ENCODE results near the gene LMOD3. TPM values are rescaled to one million over a fixed set of nuclear protein-coding genes. Genes with fewer than 3 reads are reported as not detected.

LMOD3 gene
- total RNA-seq = 100 to 1,000 TPM in 3 of 4 donors, 10 to 100 TPM in 1; 31.0 to 194 (median 113) TPM

DNA sequence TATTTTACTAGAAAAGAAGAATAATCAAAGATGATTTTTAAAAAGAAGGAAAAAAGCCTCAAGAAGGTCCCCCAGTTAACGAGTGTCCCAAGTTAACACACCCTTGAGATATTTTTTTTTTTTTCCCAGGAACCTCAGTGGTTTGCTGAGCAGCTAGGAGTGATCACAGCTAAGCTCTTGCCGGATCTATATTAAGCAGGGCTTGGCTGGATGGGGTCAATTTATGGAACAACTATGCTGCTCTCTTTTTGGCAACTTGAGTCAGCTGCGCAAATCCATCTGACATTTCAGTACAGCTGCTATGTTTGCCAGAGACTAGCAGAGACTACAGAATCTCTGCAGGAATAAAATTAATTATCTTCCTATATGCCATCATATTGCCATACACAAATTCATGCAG lies at the start of gene LMOD3:
TSS of gene LMOD3 (minus strand) at position 193 of the 400 bp plus-strand sequence. CDS start 209 bp downstream, outside the sequence.
- Histone ChIP-seq H3K27me3 (no peaks in the 10 kb centered on the region), H3K27ac (peak within 1 kb of the TSS; percentile 95 to 97 (median 96)), H3K36me3 (no peaks in the 10 kb centered on the region), H3K4me1 (peaks cover 26 to 48% of the 10 kb centered on the region in 2 donors), H3K9me3 (no peaks in the 10 kb centered on the region), H3K4me3 (peak within 1 kb of the TSS; percentile 25 to 54 (median 48))
- in situ Hi-C loops (cut with MboI; ENCODE audit: low sequenced_read_pairs in 4 of 4) = no loop called here
- ATAC-seq = peak; percentile 68 to 72
- intact Hi-C loops (cut with DNase I; ENCODE audit: low total_unique reads) = loop anchor here (2.0 to 10.0 kb wide), 4 partner anchors 20 to 1942 kb away; no protein-coding TSS in a partner anchor
- DNase-seq = peak; percentile 74 to 81
- TF ChIP-seq, protein P1, sequence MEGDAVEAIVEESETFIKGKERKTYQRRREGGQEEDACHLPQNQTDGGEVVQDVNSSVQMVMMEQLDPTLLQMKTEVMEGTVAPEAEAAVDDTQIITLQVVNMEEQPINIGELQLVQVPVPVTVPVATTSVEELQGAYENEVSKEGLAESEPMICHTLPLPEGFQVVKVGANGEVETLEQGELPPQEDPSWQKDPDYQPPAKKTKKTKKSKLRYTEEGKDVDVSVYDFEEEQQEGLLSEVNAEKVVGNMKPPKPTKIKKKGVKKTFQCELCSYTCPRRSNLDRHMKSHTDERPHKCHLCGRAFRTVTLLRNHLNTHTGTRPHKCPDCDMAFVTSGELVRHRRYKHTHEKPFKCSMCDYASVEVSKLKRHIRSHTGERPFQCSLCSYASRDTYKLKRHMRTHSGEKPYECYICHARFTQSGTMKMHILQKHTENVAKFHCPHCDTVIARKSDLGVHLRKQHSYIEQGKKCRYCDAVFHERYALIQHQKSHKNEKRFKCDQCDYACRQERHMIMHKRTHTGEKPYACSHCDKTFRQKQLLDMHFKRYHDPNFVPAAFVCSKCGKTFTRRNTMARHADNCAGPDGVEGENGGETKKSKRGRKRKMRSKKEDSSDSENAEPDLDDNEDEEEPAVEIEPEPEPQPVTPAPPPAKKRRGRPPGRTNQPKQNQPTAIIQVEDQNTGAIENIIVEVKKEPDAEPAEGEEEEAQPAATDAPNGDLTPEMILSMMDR (IDR thresholded peaks at IDR 0.05 in 4 of 5, conservative IDR thresholded peaks at IDR 0.05 in 1 of 5) = no peak
- TF ChIP-seq POLR2A (IDR thresholded peaks at IDR 0.05) = peak; percentile 80 to 84

DNA sequence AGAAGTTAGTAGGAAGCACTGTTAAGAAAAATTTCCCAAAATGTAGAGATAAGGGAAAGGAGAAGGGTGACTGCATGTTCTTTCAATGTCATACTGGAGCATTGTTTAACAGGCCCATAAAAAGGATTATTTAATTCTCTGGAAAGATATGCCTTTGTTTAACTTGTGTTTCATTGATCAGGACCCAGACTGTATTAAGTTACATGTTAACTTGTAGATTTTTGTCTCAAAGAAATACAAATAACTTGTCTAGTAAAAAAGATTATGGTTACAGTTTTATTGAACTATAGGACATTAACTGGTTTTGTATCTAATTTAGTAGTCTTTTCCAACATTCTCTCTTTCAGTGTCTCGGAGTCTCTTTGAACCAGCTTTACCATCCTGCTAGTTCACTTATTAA lies 49.7 kb upstream of the LMOD3 start:
- TF ChIP-seq POLR2A (IDR thresholded peaks at IDR 0.05) = no peak
- TF ChIP-seq, protein P1 (IDR thresholded peaks at IDR 0.05 in 4 of 5, conservative IDR thresholded peaks at IDR 0.05 in 1 of 5) = no peak
- in situ Hi-C loops (cut with MboI; ENCODE audit: low sequenced_read_pairs in 4 of 4) (no loop called here), intact Hi-C loops (cut with DNase I; ENCODE audit: low total_unique reads) (no loop called here)
- DNase-seq = no peak
- ATAC-seq = no peak
- H3K27ac ChIP-seq = no peak overlapping the region
- H3K4me1 ChIP-seq = no peaks in the 10 kb centered on the region
- H3K36me3 ChIP-seq = no peaks in the 10 kb centered on the region
- H3K27me3 ChIP-seq = no peaks in the 10 kb centered on the region
- no peaks in the 10 kb centered on the region for H3K9me3 ChIP-seq
- H3K4me3 ChIP-seq = no peak overlapping the region

DNA sequence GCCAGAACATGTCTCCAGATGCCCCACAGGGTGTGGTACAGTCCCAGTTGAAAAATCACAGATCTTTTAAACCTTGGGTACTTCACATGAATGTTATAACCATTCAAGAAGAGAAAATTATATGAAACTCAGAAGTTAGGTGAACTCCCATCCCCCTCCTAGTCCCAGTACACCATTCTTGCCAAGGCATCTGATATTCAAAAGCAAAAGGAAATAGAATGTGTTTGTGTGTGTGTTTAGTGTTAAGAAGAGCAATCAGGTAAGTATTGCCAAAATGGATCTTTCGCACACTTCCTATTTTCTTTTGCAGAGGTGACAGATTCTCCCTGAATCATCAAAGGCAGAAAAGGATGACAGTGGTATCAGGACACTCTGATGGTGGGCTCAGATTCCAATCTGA lies 44.1 kb upstream of the LMOD3 start:
- in situ Hi-C loops (cut with MboI; ENCODE audit: low sequenced_read_pairs in 4 of 4) (loop anchor here in 3 of 4 donors (10.0 kb wide), 3 partner anchors 238 to 268 kb away; no protein-coding TSS in a partner anchor), intact Hi-C loops (cut with DNase I; ENCODE audit: low total_unique reads) (no loop called here)
- Histone ChIP-seq H3K4me1 (no peaks in the 10 kb centered on the region), H3K27ac (no peak overlapping the region), H3K9me3 (no peaks in the 10 kb centered on the region), H3K27me3 (no peaks in the 10 kb centered on the region), H3K36me3 (no peaks in the 10 kb centered on the region), H3K4me3 (no peak overlapping the region)
- no peak for DNase-seq
- ATAC-seq = no peak
- TF ChIP-seq POLR2A (IDR thresholded peaks at IDR 0.05) = no peak
- TF ChIP-seq, protein P1 (IDR thresholded peaks at IDR 0.05 in 4 of 5, conservative IDR thresholded peaks at IDR 0.05 in 1 of 5) = no peak

DNA sequence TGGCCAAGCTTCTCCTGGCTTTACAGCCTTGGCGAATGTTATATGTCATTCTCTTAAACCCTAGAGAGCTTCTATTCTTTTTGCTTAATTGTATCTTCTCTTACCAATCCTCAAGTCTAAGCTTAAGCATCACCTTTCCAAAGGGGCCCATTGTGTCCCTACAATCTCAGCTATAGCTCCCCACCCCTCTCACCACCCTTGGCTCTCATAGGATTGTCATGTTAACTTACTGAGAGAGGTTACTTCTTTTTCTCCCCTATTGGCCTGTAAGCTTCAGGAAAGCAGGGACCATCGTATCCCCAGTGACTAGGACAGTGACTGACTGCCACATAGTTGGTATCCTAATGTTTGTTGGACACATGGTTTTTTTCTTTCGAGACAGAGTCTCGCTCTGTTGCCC lies 43.3 kb upstream of the LMOD3 start:
- no peak for TF ChIP-seq POLR2A (IDR thresholded peaks at IDR 0.05)
- TF ChIP-seq, protein P1 (IDR thresholded peaks at IDR 0.05 in 4 of 5, conservative IDR thresholded peaks at IDR 0.05 in 1 of 5) = no peak
- intact Hi-C loops (cut with DNase I; ENCODE audit: low total_unique reads) (no loop called here), in situ Hi-C loops (cut with MboI; ENCODE audit: low sequenced_read_pairs in 4 of 4) (loop anchor here in 3 of 4 donors (10.0 kb wide), 3 partner anchors 239 to 269 kb away; no protein-coding TSS in a partner anchor)
- no peaks in the 10 kb centered on the region for H3K27me3 ChIP-seq
- no peaks in the 10 kb centered on the region for H3K4me1 ChIP-seq
- no peak overlapping the region for H3K4me3 ChIP-seq
- H3K27ac ChIP-seq = no peak overlapping the region
- H3K36me3 ChIP-seq = no peaks in the 10 kb centered on the region
- DNase-seq (no peak), ATAC-seq (no peak)
- no peaks in the 10 kb centered on the region for H3K9me3 ChIP-seq

DNA sequence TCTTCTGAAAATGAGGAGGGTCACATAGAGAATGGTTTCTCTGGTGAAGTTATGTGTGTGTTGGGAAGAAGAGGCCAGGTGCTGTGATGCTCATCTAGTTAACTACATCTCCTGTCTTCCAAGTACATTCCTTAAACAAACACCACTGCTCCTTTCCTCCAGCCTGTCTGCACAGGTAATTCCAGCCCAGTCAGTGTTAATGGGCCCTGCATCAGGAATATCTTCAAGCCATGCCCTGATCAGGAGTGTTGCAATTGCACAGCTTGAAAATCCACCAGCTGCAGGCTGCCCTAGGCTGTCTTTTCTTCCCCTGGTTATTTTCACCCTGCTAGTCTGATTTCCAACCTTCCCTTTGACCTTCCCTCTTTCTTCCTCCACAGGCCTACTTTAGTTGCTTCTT lies 41.9 kb upstream of the LMOD3 start:
- H3K4me1 ChIP-seq = no peaks in the 10 kb centered on the region
- H3K9me3 ChIP-seq = no peaks in the 10 kb centered on the region
- H3K27ac ChIP-seq = no peak overlapping the region
- no peaks in the 10 kb centered on the region for H3K27me3 ChIP-seq
- intact Hi-C loops (cut with DNase I; ENCODE audit: low total_unique reads) = no loop called here
- DNase-seq (no peak), ATAC-seq (no peak)
- in situ Hi-C loops (cut with MboI; ENCODE audit: low sequenced_read_pairs in 4 of 4) = loop anchor here in 3 of 4 donors (5.0 to 10.0 kb wide), 5 partner anchors 143 to 508 kb away; no protein-coding TSS in a partner anchor
- H3K36me3 ChIP-seq = no peaks in the 10 kb centered on the region
- no peak for TF ChIP-seq POLR2A (IDR thresholded peaks at IDR 0.05)
- TF ChIP-seq, protein P1 (IDR thresholded peaks at IDR 0.05 in 4 of 5, conservative IDR thresholded peaks at IDR 0.05 in 1 of 5) = no peak
- H3K4me3 ChIP-seq = no peak overlapping the region
